GM19193 (cell line): ENCODE measurements around the gene BAX.

Experiments
- POLR2A ChIP-seq: IDR thresholded peaks from 4 replicates; pipeline ENCODE4 v1.6.1; 2011; ENCODE audit not compliant: insufficient read depth, insufficient read length; ENCODE audit errors: extremely low read depth

BAX gene

DNA sequence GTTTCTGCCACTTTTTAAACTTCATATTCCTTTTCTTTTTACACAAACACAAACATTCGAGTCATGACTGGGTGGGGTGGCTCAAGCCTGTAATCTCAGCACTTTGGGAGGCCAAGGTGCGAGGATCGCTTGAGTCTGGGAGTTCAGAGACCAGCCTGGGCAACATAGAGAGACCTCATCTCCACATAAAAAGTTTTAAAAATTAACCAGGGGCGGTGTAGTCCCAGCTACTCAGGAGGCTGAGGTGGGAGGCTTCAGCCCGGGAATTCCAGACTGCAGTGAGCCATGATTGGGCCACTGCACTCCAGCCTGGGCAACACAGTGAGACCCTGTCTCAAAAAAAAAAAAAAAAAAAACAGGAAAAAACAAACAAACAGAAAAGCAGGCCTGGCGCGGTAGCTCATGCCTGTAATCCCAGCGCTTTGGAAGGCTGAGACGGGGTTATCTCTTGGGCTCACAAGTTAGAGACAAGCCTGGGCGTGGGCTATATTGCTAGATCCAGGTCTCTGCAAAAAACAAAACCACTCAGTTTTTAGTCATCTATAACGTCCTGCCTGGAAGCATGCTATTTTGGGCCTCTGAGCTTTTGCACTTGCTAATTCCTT lies 583 bp upstream of the BAX start:
- TF ChIP-seq POLR2A, result no peak

DNA sequence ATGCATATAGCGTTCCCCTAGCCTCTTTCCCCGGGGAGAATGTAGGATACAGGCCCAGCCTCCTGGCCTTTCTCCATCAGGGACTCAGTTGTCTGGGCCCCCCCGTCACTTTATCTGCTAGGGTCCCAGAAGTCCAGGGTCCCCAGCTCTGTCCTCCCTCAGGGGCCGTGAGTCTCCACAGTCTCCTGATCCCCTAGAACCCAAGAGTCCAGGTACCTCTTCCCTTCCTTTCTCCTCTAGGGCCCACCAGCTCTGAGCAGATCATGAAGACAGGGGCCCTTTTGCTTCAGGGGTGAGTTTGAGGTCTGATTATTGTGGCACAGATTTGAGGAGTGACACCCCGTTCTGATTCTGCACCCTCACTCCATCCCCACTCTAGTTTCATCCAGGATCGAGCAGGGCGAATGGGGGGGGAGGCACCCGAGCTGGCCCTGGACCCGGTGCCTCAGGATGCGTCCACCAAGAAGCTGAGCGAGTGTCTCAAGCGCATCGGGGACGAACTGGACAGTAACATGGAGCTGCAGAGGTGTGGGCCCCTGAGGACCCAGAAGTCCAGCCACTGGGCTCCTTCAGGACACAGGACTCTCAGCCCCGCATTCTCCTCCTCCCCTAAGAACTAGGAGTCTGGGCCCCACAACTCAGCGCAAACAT lies 758 bp downstream of the BAX start:
- TF ChIP-seq POLR2A, result no peak

- no peak for TF ChIP-seq POLR2A
Observed at GRCh38 chr19:48958006-48958405, 3.3 kb downstream of the BAX start.

DNA sequence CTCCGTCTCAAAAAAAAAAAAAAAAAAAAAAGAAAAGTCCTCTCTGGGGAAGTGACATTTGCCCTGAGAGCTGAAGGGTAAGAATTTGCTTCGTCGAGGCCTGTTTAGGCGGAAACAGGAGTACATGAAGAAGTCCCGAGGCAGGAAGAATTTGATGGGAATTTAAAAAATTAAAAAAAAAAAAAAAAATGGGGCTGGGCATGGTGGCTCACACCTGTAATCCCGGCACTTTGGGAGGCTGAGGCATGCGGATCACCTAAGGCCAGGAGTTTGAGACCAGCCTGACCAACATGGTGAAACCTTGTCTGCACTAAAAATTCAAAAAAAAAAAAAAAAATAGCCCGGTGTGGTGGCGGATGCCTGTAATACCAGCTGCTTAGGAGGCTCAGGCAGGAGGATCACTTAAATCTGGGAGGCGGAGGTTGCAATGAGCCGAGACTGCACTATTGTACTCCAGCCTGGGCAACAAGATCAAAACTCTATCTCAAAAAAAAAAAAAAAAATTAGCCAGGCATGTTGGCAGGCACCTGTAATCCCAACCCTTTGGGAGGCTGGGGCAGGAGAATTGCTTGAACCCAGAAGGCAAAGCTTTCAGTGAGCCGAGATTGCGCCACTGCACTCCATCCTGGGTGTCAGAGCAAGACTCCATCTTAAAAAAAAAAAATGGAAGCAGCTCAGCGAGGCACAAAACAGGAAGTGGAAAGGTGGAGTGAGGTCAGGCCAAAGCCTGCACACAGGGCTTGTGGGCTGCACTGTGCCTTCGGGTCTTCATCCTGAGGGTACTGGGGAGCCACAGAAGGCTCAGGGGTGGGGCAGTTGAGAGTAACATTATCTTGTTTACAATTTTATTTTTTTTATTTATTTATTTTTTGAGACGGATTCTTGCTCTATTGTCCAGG lies 4.9 kb downstream of the BAX start:
- peak; percentile 27 for TF ChIP-seq POLR2A

- TF ChIP-seq POLR2A, result no peak
Observed at GRCh38 chr19:48961051-48961649, 6.5 kb downstream of the BAX start.

GRCh38 chr19:48961673-48962028 lies 7.0 kb downstream of the BAX start:
- TF ChIP-seq POLR2A, result no peak

GRCh38 chr19:48962029-48962848 lies 7.6 kb downstream of the BAX start:
- TF ChIP-seq POLR2A, result peak; percentile 82

- TF ChIP-seq POLR2A, result no peak
Observed at GRCh38 chr19:48962849-48963165, 8.1 kb downstream of the BAX start.

DNA sequence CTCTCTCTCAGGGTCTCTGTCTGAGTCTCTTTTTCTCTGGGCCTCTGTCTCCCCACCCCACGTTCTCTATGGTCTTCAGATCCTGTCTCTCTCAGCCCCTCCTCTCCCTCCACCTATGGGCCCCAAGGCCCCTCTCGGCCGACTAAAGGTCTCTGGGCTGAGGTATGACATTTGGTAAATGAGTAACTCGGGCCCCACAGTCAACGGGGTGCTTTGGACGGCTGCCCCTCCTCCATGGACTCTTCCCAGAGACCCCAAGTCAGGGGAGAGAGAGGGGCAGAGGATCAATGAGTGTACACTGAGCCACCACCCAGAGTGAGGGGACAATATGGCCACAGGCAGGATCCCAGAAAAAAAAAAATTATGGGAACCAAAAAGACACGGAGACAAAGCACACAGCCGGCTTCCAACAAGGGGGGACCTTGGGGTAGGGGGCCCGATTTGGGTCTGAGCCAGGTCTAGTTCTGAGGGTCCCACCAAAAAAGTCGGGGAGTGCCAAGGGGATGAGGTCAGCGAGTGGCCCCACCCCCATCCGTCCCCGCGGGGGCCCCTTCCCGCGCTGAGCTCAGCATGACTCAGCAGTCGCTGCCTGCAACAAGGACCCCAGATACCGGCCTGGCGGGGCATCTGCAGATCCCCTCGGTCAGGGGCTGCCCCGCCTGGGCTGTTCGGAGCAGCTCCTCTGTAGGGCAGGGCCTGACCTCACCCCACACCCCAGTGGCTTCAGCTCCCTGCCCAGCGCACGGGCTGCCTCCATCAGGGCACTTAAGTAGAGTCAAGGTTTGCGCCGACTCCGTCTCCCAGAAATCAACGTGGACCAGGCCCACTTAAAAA lies 8.9 kb downstream of the BAX start:
- peak; percentile 59 for TF ChIP-seq POLR2A

- no peak for TF ChIP-seq POLR2A
Observed at GRCh38 chr19:48964205-48965039, 9.7 kb downstream of the BAX start.

DNA sequence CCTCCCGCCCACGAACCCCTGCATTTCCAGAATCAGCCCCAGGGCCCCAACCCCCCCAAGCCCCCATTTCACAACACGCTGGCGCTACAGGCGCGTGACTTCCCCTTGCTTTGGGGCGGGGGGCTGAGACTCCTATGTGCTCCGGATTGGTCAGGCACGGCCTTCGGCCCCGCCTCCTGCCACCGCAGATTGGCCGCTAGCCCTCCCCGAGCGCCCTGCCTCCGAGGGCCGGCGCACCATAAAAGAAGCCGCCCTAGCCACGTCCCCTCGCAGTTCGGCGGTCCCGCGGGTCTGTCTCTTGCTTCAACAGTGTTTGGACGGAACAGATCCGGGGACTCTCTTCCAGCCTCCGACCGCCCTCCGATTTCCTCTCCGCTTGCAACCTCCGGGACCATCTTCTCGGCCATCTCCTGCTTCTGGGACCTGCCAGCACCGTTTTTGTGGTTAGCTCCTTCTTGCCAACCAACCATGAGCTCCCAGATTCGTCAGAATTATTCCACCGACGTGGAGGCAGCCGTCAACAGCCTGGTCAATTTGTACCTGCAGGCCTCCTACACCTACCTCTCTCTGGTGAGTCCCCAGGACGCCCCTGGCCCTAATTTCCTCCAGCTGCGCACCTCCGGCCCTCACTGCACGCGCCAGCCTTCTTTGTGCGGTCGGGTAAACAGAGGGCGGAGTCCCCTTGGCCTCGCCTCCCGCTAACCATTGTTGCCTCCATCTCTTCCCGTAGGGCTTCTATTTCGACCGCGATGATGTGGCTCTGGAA lies 10.5 kb downstream of the BAX start, which contains the start of gene FTL:
Gene FTL, plus strand, starts transcription at position 270 of the 766 bp plus-strand sequence. Its CDS starts 199 bp downstream, at position 469.
- TF ChIP-seq POLR2A, result peak; percentile 100
